ENCODE results near the gene DUSP1.
"Not testable (repeated sequence)": the region's sequence is repeated elsewhere in the genome, so short reads cannot be mapped to it uniquely, and the experiment has no call there.

Gene DUSP1

DNA sequence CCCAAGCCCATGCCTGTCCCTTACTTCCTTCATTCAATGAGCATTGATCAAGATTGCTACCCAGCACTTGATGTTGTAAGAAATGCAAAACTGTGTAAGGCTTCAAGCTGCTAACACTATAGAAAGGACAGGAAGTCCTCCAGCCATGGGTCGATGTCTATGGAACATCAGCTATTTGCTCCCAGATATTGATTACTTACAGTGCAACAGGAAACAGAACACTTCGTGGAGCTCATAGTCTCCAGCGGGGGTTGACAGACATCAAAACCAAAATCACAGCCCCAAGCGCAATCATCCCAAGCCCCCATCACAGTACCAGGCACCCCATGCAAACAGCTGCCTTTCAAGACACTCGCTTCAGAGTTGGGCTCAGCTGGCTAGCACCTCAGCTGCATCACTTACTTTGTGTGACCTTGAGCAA lies 26.8 kb upstream of the DUSP1 start:
- DNase-seq (ENCODE audit: low read depth): no peak

DNA sequence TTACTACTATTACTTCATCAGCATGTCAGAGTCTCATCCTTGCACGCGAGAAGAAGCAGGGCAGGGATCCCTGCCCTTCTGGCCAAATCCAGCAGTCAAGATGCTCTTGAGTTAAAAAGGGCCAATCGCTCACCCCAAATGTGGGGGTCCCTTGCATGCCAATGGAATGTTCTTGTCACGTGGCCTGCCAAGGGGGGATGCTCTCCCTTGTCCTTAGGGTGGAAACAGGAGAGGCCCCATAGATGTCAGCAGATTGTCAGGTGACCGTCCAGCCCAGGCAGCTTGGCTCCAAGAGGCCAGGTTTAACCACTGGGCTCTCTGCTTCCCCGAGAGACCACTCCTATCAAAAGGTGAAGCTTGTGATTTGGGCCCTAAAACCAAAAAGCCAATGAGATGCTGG lies 25.3 kb upstream of the DUSP1 start:
- no peak for DNase-seq (ENCODE audit: low read depth)

DNA sequence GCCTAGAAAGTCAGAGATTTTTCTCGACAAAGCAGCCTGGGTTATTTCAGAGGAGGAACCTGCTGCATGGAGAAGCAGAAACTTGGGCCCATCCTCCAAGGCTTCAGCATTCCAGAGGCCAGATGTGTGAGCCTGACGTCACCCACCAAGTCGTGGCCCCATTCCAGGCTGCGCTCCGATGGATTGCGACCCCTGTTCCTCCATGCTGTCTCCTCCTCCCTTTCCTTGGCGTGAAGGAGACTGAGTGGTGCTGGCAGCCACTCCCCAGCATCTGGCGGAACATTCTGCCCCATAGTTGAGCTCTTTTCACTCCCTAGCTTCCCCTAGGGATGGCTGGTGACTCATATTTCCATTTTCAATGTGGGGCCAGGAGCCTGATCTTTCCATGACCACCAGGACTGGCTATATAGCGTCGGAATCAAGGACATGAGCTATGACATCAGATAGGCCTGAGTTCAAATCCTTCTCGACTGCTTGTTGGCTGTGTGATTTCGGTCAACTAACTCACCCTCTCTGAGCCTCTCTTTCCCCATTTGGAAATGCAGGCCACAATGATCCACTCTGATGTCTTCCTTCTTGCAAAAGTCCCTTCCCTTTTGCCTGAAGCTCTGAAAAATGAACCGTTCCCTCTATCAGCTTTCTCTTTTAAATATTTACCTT lies 24.5 kb upstream of the DUSP1 start:
- no peak for DNase-seq (ENCODE audit: low read depth)

DNA sequence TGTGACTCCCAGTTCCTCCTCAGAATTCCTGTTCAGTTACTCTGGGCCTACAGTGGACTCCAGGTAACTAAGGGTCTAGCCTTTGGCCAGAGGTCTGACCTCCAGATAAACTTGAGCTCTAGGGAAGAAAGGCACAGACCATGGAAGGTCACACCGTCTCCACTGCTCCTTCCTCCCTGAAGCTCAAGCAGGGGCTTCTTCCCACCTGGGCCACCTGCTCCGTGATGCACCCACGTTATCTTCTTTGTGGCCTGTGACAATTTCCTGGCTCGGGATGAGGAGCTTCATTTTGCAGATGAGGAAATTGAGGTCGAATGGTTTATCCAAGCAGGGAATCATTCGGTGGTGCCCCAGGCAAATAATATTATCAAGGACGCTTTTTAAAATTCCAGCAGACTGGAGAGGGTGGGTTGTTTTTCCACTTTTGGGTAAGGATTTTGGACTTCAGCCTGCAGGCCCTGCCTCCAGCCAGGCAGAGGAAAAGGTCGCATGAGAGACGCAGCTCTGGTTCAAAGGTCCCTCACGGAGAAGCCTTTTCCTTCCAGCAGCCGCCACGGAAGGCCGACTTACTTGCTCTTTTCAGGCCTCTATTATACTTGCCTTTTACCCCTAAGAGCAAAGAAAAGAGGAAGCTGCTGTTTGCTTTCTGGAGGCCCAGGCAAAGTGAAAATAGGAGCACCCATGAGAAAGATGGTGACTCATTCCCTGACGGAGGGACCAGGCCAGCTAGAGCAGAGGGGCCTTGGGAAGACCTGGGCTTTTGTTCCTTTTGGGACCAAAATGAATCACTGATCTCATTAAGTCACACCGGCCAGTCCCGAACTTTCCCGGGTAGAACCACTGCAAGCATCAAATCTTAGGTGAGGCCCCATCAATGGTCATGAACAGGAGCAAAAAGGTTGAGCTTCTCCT lies 22.8 kb upstream of the DUSP1 start:
- no peak for DNase-seq (ENCODE audit: low read depth)

DNA sequence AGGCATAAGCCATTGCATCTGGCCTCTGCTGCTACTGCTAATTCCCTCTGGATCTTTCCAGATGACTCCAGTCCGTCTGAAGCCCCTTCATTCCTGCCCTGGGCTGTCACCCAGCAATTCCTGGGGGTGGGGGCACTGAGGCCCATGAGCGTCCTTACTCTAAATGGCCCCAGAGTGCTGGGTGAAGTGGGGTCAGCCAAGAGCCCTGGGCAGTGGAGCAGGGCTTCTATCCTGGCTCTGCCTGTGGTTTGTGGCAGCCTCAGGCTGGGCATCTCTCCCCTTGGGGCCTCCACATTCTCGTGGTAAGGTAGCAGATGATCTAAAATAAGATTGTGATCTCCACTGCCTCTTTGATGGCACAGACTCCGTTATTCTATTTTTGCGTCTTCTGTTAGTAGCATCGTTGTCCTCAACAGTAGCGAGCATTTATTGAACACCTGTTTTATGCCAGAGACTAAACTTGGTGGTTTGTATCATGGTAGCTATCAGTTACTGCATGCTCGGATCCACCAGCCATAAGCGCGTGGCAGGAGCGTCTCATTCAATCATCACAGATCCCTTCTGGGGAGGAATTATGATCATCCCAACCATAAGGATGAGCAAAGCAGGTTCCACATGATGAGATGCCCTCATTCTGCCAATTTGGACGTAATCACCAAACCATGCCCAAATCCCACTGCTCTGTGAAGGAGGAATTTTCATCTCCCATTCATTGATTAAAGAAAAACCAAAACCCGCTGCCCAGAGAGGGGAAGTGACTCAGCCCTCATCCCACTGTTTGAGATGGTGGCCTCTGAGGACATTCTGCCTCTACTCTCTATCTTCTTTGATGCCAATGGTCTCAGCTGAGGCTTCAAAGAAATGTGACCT lies 21.9 kb upstream of the DUSP1 start:
- DNase-seq (ENCODE audit: low read depth): no peak

DNA sequence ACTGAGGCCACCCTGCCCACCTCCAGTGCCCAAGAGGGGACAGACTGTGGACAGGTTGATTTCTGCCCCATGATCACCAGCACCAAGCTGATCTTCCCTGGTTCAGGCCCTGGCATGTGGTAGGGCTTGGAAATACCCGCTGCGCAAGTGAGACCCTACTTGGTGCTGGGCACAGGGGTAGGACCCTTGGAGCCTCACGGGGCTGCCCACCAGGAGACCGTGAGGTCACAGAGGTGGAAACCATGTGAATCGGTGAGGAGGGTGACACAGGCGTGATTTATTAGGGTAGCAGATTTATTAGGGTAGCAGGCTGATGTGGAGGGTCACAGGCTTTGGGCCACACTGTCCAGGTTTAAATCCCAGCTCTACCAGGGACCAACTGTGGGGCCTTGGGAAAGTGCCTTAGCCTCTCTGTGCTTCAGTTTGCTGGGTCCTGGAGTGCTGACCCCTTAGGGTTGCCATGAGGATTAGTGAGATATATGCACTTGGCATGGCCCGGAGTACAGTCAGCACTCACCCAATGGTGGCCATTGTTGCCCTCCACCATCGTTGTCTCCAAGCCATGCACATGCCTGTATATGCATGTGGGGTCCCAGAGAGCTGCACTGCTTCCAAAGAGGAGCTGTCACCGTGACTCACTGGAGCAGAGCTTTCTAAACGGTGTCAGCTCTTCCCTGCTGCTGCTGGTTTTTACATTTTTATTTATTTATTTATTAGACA lies 20.9 kb upstream of the DUSP1 start:
- DNase-seq (ENCODE audit: low read depth): no peak

DNA sequence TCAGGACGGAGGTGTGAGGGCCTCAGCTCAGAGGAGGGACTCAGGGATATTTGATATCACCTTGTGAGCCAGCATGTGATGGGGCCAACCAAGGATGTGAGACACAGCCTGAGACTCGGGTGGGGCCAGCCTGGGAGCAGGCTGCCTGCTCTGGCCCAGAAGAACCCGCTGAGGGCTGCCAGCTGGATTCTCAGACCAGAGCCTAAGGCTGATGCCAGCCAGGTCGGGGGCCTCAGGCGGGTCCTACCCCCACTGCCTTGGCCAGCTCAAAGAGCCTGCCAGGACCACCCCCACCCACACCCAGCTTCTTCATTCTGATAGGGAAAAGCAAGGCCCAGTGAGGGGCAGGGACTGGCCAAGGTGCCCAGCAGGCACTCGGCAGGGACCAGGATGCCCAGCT lies 20.3 kb upstream of the DUSP1 start:
- DNase-seq (ENCODE audit: low read depth): no peak

DNA sequence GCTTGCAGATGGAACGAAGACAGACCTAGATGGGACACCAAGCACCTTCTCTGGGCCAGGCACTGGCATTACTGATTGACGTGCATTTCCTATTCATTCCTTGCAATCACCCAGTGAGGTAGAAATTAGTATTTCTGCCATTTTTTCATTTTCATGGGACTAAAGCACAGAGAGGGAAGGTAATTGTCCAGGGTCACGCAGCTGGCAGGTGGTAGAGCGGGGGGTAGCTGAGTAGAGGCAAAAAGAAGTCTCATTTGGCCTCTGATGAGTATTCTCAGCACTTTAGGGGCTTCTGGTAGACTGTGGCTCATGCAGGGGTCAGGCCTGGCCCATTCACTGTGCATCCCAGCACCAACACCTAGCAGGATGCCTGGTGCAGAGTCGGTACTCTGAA lies 19.5 kb upstream of the DUSP1 start:
- DNase-seq (ENCODE audit: low read depth): no peak

DNA sequence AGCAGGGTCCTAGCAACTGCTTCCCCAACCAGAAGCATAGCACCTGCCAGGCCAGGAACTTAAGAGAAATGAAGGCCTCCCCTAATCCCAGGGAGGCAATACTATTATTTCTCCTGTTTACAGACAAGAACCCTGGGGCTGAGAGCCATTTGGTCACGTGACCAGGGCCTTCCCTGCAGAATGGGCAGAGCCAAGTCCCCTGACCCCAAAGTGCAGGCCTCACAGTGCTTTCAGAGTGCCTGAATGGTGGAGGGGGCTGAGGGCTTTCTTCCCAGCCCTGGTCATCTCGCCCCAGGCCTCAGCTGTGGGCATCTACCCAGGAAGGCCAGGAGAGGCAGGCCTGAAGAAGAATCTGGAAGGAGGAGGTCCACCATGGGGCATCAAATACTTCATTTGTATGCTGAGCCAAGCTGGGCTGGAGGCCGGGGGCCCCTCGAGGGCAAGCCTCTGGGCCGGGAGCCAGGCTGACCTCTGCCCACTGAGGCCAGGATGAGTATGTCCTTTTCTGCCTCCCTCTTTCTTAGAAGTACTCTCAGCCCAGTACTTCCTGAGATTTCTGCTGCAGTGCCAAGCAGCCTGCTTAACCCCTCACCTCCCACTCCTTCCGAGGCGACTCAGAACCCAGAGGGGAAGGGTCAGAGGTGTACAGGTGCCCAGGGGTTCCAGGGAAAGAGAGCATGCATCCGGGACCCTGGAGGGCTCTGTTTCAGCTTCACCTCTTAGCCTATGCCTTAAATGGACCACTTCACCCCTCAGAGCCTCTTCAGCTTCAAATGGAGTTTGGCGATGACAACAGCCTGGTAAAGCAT lies 18.9 kb upstream of the DUSP1 start:
- DNase-seq (ENCODE audit: low read depth): no peak

DNA sequence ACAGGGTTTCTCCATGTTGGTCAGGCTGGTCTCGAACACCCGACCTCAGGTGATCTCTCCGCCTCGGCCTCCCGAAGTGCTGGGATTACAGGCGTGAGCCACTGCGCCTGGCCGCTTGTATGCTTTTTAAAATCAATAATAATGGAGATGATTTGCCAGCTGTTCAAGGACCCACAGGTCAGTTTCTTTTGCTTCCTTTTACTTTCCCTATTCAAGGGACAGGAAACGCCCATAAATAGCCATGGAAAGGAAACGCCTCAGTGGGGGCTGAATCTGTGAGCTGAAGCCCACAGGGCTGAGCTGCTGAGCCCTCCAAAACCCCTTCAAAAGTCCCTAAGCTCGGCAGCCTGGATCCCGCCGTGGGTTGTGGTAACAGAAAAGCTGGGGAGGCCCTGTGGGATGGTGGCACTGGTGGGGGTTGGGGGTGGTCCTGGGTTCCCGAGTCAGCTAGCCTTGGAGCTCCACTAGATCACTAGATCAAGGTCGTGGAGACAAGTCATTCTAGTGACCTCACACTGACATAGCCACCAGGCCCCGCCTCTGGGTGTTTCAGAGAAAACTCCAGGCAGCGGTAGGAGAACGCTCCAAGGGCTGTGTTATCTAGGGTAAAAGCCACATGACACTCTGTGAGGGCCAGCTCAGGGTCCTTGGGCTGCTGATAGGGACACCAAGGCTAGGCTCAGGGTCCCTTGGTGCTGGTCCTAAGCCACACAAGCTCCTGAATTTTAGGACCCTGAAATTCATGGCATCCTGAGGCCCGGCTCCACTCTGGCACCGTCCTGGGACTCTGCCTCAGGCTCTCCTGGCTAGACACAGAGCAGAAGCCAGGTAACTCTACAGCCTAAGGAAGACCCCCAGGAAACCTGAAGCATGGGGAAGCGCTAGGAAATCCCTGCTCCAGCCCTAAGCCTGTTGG lies 18.0 kb upstream of the DUSP1 start:
- DNase-seq (ENCODE audit: low read depth): no peak

DNA sequence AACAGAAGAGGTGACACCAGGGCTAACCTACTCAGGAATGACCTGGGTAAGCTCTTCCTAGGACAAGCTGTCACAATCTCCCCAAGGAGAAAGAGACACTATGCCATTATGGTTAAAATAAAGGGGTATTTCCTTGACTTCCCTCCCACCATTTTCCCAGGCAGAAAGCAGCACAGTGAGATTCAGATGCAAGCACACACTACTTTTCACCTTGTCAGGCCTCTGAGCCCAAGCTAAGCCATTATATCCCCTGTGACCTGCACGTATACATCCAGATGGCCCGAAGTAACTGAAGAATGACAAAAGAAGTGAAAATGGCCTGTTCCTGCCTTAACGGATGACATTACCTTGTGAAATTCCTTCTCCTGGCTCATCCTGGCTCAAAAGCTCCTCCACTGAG lies 16.5 kb upstream of the DUSP1 start:
- not testable (repeated sequence) for DNase-seq (ENCODE audit: low read depth)

DNA sequence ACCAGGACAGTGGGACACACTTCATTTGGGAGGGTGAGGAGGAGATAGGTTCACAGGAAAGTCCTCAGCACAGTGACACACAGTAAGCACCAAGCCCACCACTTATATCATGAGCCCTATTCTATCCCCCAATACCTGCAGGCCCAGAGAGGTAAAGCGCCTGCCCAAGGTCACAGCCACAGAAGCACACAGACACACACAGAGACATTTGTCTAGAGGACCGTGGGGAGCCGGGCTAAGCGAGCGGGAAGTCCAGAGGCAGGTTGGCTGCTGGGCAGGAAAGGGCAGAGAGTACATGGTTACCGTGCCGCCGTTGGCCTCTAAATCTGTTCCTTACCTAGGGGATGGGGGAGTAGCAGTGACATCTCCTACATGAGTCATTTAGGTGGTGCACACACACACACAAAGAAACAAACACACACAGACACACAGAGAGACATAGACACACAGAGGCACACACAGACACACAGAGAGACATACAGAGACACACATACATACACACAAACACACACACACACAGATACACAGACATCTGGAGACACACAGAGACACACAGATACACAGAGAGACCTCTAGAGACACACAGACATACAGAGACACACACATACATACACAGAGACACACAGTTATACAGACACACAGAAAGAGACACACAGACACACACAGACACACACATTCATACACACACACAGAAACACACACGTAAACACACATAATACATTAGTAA lies 15.9 kb upstream of the DUSP1 start:
- no peak for DNase-seq (ENCODE audit: low read depth)

DNA sequence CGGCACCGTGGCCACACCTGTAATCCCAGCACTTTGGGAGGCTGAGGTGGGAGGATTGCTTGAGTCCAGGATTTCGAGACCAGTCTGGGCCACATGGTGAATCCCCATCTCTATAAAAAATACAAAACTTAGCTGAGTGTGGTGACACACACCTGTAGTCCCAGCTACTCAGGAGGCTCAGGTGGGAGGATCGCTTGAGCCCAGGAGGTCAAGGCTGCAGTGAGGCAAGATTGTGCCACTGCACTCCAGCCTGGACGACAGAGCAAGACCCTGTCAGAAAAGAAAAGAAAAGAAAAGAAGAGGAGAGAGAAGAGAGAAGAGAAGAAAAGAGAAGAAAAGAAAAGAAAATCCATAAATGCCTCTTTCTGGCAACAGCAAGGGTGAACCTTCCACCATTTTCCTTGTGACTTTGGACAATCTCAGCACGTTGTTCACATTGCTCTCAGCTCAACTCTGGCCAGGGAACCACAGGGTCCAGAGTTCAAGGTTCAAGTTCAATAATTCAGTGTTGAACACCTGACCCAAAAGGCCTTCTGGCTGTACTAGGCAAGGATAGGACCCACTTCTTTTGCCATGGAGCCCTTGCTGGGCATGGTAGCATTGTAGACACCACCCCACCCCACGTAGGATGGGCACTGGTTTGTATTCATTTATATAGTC lies 14.6 kb upstream of the DUSP1 start:
- DNase-seq (ENCODE audit: low read depth): no peak

DNA sequence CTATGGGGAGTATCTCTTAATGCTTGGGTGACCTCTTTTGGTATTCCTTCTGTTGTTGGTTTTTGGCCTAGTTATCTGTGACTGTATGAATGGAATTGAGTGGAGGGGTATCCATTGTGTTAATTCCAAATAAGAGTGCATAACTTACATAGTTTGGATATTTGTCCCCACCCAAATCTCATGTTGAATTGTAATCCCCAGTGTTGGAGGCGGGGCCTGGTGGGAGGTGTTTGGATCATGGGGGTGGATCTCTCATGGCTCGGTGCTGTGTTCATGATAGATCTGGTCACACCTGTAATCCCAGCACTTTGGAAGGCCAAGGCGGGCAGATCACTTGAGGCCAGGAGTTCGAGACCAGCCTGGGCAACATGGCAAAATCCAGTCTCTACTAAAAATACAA lies 13.2 kb upstream of the DUSP1 start:
- DNase-seq (ENCODE audit: low read depth): not testable (repeated sequence)

DNA sequence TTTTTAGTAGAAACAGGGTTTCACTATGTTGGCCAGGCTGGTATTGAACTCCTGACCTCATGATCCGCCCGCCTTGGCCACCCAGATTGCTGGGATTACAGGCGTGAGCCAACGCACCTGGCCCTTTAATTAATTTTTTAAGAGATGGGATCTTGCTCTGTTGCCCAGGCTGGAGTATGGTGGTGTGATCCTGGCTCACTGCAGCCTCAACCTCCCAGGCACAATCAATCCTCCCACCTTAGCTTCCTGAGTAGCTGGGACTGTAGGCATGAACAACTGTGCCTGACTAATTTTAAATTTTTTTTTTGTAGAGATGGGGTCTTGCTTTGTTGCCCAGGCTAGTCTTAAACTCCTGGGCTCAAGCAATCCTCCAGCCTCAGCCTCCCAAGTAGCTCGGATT lies 12.3 kb upstream of the DUSP1 start:
- DNase-seq (ENCODE audit: low read depth): not testable (repeated sequence)

DNA sequence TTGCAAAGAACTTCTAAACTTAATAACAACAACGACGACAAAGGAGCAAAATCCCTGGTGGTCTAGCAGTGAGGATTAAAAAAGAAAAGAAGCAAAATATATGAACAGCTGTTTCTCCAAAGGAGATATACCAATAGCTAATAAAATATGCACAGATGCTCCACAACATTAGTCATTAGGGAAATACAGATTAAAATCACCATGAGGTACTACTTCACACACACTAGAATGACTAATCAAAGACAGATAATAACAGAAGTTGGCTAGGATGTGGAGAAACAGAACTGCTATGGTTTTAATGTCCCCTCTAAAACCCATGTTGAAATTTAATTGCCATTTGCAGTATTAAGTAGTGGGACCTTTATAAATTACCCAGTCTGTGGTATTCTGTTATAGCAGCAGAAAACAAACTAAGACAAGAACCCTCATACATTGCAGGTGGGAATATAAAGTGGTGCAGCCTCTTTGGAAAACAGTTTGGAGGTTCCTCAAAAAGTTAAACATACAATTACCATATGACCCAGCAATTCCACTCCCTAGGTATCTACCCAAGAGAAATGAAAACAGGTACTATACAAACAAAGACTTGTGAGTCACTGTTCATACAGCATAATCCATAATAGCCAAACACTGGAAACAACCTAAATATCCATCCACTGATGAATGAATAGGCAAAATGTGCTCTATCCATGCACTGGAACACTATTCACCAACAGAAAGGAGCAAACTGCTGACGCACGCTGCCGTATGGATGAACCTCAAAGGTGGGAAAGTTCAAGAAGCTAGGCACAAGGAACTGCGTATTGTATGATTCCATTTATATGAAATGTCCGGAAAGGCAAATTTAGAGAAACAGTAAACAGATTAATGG lies 11.4 kb upstream of the DUSP1 start:
- no peak for DNase-seq (ENCODE audit: low read depth)

DNA sequence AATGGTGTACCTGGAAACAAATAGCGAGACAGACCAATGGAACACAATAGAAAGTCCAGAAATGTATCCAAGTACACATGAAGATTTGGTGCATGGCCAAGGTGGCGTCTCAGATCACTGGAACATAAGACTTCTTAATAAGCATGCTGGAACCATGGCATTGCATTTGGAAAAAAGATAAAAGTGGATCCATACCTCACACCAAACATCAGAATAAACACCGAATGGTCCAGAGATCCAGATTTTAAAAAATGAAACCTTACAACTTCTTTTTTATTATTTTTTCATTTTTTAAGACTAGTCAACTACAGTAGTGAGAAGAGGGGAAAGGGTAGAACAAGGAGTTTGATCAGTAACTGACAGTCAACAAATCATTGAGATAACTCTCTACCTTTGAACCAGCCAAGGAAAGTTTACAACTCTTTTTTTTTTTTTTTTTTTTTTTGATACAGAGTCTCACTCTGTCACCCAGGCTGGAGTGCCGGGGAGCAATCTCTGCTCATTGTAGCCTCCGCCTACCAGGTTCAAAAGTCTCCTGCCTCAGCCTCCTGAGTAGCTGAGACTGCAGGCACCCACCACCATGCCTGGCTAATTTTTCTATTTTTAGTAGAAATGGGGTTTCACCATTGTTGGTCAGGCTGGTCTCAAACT lies 8.8 kb upstream of the DUSP1 start:
- DNase-seq (ENCODE audit: low read depth): no peak

Measured in T follicular helper cell (primary cell).